CD14-positive monocyte (primary cell): ENCODE measurements around the gene ELP1. TPM values are rescaled to one million over a fixed set of nuclear protein-coding genes. Genes with fewer than 3 reads are reported as not detected.

Experiments
- DNase-seq, 3 donors: peaks; one replicate each; pipeline ENCODE4 v3.0.0-alpha.2; 2011 to 2022
- H2AFZ ChIP-seq: 2 replicates; pipeline ENCODE4 v1.6.0; 2012; ENCODE audit warnings: mild to moderate bottlenecking, low read depth, low read length, inconsistent platforms; ENCODE audit not compliant: insufficient read depth, poor library complexity, severe bottlenecking
- H3K27ac ChIP-seq, 2 donors: 1 replicate in 1 of 2; 2 replicates in 1 of 2; pipeline ENCODE4 v1.5.1; 2012 to 2013; ENCODE audit warnings: low read length in 2 of 2, control low read depth in 1 of 2, inconsistent platforms in 1 of 2, low read depth in 1 of 2, mild to moderate bottlenecking in 1 of 2
- H3K27me3 ChIP-seq, 2 donors: one replicate each; pipeline versions ENCODE4 v1.6.0 to v1.6.1; 2011 to 2013; ENCODE audit warnings: low read length in 2 of 2; ENCODE audit not compliant: control insufficient read depth in 2 of 2, insufficient read depth in 2 of 2
- H3K36me3 ChIP-seq, 2 donors: replicated peaks in 1 of 2; 1 replicate in 1 of 2; 2 replicates in 1 of 2; pipeline versions ENCODE4 v1.5.1 to v1.6.1; 2012 to 2013; ENCODE audit warnings: low read length in 2 of 2, control low read depth in 1 of 2, inconsistent platforms in 1 of 2, mild to moderate bottlenecking in 1 of 2; ENCODE audit not compliant: insufficient read depth in 2 of 2, control insufficient read depth in 1 of 2
- H3K4me1 ChIP-seq, 2 donors: 1 replicate in 1 of 2; 2 replicates in 1 of 2; pipeline versions ENCODE4 v1.5.1 to v1.6.1; 2012 to 2013; ENCODE audit warnings: low read length in 2 of 2, control low read depth in 1 of 2, inconsistent platforms in 1 of 2, mild to moderate bottlenecking in 1 of 2, moderate library complexity in 1 of 2; ENCODE audit not compliant: insufficient read depth in 2 of 2, control insufficient read depth in 1 of 2
- H3K4me2 ChIP-seq: replicated peaks from 2 replicates; pipeline ENCODE3; 2012; ENCODE audit warnings: low read length, moderate library complexity, mild to moderate bottlenecking; ENCODE audit not compliant: poor library complexity, severe bottlenecking; ENCODE audit errors: extremely low read depth
- H3K4me3 ChIP-seq, 3 experiments: fragments of 200-600 bp in 1 of 3; sonication (generic) in 1 of 3; replicated peaks in 1 of 3; 1 replicate in 2 of 3; 2 replicates in 1 of 3; pipeline ENCODE4 v1.5.1; 2011 to 2013; ENCODE audit warnings: low read length in 3 of 3, mild to moderate bottlenecking in 3 of 3, control low read depth in 2 of 3, low read depth in 2 of 3, inconsistent platforms in 1 of 3, moderate library complexity in 1 of 3
- H3K79me2 ChIP-seq: 2 replicates; pipeline ENCODE4 v1.6.0; 2012; ENCODE audit warnings: mild to moderate bottlenecking, control low read depth, inconsistent platforms, low read length, moderate library complexity; ENCODE audit not compliant: insufficient read depth
- H3K9ac ChIP-seq: 2 replicates; pipeline ENCODE4 v1.6.0; 2017; ENCODE audit warnings: low read length, mild to moderate bottlenecking; ENCODE audit not compliant: insufficient read depth, poor library complexity, severe bottlenecking
- H3K9me3 ChIP-seq, 2 donors: replicated peaks in 1 of 2; 1 replicate in 1 of 2; 2 replicates in 1 of 2; pipeline versions ENCODE4 v1.5.1 to v1.6.1; 2012 to 2013; ENCODE audit warnings: low read length in 2 of 2, control low read depth in 1 of 2; ENCODE audit not compliant: control insufficient read depth in 1 of 2, insufficient read depth in 1 of 2
- H4K20me1 ChIP-seq: 2 replicates; pipeline ENCODE4 v1.6.0; 2012; ENCODE audit warnings: mild to moderate bottlenecking, low read length, control low read depth, moderate library complexity; ENCODE audit not compliant: insufficient read depth
- H3K27ac Mint-ChIP-seq, 7 donors: one replicate each; pipeline ENCODE4 v1.8.0; 2020; ENCODE audit warnings: mild to moderate bottlenecking in 7 of 7, mixed read lengths in 7 of 7, moderate library complexity in 6 of 7, inconsistent platforms in 2 of 7
- H3K27me3 Mint-ChIP-seq, 3 donors: one replicate each; pipeline ENCODE4 v1.8.0; 2021 to 2022; ENCODE audit warnings: low read depth in 3 of 3, mild to moderate bottlenecking in 3 of 3, mixed read lengths in 3 of 3, moderate library complexity in 3 of 3, inconsistent platforms in 1 of 3
- H3K36me3 Mint-ChIP-seq, 2 donors: one replicate each; pipeline ENCODE4 v1.8.0; 2020; ENCODE audit warnings: mixed read lengths in 2 of 2, inconsistent platforms in 1 of 2, mild to moderate bottlenecking in 1 of 2
- H3K4me1 Mint-ChIP-seq: one replicate; pipeline ENCODE4 v1.8.0; 2020; ENCODE audit warnings: mild to moderate bottlenecking, mixed read lengths
- H3K4me3 Mint-ChIP-seq, 2 donors: one replicate each; pipeline ENCODE4 v1.8.0; 2020; ENCODE audit warnings: mild to moderate bottlenecking in 2 of 2, mixed read lengths in 2 of 2, moderate library complexity in 1 of 2
- H3K9me3 Mint-ChIP-seq, 7 donors: one replicate each; pipeline ENCODE4 v1.8.0; 2020 to 2022; ENCODE audit warnings: mixed read lengths in 7 of 7, mild to moderate bottlenecking in 6 of 7, moderate library complexity in 6 of 7, inconsistent platforms in 2 of 7
- WGBS: methylation state at CpG from one replicate; pipeline ENCODE4 v1.1.5; 2013; ENCODE audit warnings: missing lambda C conversion rate; ENCODE audit not compliant: insufficient coverage; 5-methylcytosine and 5-hydroxymethylcytosine counted together
- intact Hi-C, 2 donors: fragments of 100-400 bp; cut with micrococcal nuclease; formaldehyde crosslinking; loops; one replicate each; pipeline versions ENCODE4 v1.15.0 to v1.15.1; 2023
- polyA plus RNA-seq, 3 donors: library from polyadenylated mRNA; depleted of rRNA in 1 of 3; unstranded in 2 of 3; stranded (reverse) in 1 of 3; fragments of 300-500 nt in 2 of 3; fragments of >200 nt in 1 of 3; fragmentation: Illumina TruSeq in 2 of 3; gene quantifications; 1 replicate in 2 of 3; 2 replicates in 1 of 3; pipeline ENCODE4 v1.2.3, GENCODE V29; 2012 to 2021
- TF ChIP-seq, protein P1 (sequence below): fragments of 200-600 bp; IDR thresholded peaks from one replicate; pipeline ENCODE4 v1.8.0; 2022; ENCODE audit warnings: antibody characterized with exemption, mild to moderate bottlenecking

The ELP1 gene
- polyA plus RNA-seq, 3 donors = 7.9 to 12.2 (median 11.1) TPM

DNA sequence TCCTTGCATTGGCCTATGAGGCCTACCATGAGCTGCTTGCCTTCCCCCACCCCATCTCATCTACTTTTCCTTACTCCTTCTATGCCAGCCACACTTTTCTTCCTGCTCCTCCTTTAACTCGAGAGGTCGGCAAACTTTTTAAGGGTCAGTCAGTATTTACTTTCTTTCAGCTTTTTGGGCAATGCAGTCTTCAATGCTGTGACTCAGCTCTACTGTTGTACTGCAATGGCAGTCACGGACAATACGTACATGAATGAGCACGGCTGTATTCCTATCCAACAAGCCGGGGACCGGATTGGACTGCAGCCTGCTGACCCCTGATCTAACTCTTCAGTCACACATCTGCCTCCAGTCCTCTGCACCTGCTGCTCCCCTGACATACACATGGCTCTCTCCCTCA lies 72.5 kb downstream of the ELP1 start:
- no peak overlapping the region for H3K27ac Mint-ChIP-seq
- no peaks in the 10 kb centered on the region for H3K9me3 ChIP-seq
- peaks cover 0 to 2% (median 0%) of the 10 kb centered on the region in 7 donors for H3K9me3 Mint-ChIP-seq
- H3K27me3 Mint-ChIP-seq = peaks cover 0 to 8% (median 0%) of the 10 kb centered on the region in 3 donors
- no peaks in the 10 kb centered on the region for H3K36me3 ChIP-seq
- WGBS = 87% methylated on average over 7 of the region's 7 CpGs
- TF ChIP-seq, protein P1, sequence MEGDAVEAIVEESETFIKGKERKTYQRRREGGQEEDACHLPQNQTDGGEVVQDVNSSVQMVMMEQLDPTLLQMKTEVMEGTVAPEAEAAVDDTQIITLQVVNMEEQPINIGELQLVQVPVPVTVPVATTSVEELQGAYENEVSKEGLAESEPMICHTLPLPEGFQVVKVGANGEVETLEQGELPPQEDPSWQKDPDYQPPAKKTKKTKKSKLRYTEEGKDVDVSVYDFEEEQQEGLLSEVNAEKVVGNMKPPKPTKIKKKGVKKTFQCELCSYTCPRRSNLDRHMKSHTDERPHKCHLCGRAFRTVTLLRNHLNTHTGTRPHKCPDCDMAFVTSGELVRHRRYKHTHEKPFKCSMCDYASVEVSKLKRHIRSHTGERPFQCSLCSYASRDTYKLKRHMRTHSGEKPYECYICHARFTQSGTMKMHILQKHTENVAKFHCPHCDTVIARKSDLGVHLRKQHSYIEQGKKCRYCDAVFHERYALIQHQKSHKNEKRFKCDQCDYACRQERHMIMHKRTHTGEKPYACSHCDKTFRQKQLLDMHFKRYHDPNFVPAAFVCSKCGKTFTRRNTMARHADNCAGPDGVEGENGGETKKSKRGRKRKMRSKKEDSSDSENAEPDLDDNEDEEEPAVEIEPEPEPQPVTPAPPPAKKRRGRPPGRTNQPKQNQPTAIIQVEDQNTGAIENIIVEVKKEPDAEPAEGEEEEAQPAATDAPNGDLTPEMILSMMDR = no peak
- peaks cover 20% of the 10 kb centered on the region for H3K4me1 Mint-ChIP-seq
- no peak overlapping the region for H3K27ac ChIP-seq
- H3K36me3 Mint-ChIP-seq = no peaks in the 10 kb centered on the region
- DNase-seq = no peak
- no peak overlapping the region for H3K4me3 Mint-ChIP-seq
- no peak overlapping the region for H2AFZ ChIP-seq
- no peaks in the 10 kb centered on the region for H4K20me1 ChIP-seq
- no peak overlapping the region for H3K4me3 ChIP-seq
- H3K9ac ChIP-seq = no peak overlapping the region
- H3K27me3 ChIP-seq = no peaks in the 10 kb centered on the region
- peaks cover 0 to 3% of the 10 kb centered on the region in 2 donors for H3K4me1 ChIP-seq
- intact Hi-C loops = no loop called here
- no peaks in the 10 kb centered on the region for H3K79me2 ChIP-seq
- no peak overlapping the region for H3K4me2 ChIP-seq

DNA sequence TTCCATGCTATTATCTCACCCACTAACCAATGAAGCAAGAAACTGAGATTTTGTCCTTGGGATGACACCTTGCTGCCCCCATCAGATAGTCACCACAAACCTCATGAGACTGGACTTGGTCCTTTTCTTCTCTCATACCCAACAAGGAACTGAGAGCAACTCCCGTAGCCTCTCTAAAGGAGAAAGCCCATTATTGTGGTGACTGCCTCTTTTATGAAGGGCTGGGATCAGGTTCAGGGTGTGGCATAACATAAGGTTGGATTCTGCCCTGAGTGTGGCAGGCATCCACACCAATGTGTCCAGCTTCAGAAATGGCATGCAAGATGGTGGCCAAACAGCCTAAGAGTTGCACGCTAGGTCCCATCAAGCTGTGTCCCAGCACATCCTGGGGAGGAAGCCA lies 73.2 kb downstream of the ELP1 start:
- 88% methylated on average over 1 of the region's 2 CpGs for WGBS
- Histone ChIP-seq H2AFZ (no peak overlapping the region), H3K27ac (no peak overlapping the region), H3K4me2 (no peak overlapping the region), H3K9me3 (no peaks in the 10 kb centered on the region), H3K27me3 (no peaks in the 10 kb centered on the region), H4K20me1 (no peaks in the 10 kb centered on the region), H3K4me1 (peaks cover 0 to 3% of the 10 kb centered on the region in 2 donors), H3K79me2 (no peaks in the 10 kb centered on the region), H3K36me3 (no peaks in the 10 kb centered on the region), H3K4me3 (no peak overlapping the region), H3K9ac (no peak overlapping the region)
- H3K27me3 Mint-ChIP-seq = peaks cover 0 to 8% (median 0%) of the 10 kb centered on the region in 3 donors
- H3K36me3 Mint-ChIP-seq = no peaks in the 10 kb centered on the region
- no peak overlapping the region for H3K27ac Mint-ChIP-seq
- intact Hi-C loops = no loop called here
- TF ChIP-seq, protein P1 = no peak
- H3K9me3 Mint-ChIP-seq = peaks cover 0 to 2% (median 0%) of the 10 kb centered on the region in 7 donors
- no peak for DNase-seq
- H3K4me3 Mint-ChIP-seq = no peak overlapping the region
- peaks cover 20% of the 10 kb centered on the region for H3K4me1 Mint-ChIP-seq
